H1 (cell line): ENCODE measurements around the gene SLC28A1. TPM values are rescaled to one million over a fixed set of nuclear protein-coding genes. Genes with fewer than 3 reads are reported as not detected.

Experiments
- CTCF ChIA-PET: fragments of 300-600 bp; sonication (Branson Sonifier 250); formaldehyde crosslinking; loops from one replicate; lab custom pipeline; 2021; ENCODE audit not compliant: partially characterized antibody; lab: Charles Lee
- POLR2A ChIA-PET: fragments of 300-600 bp; sonication (Branson Sonifier 250); formaldehyde crosslinking; loops from one replicate; lab custom pipeline; 2021; ENCODE audit warnings: inconsistent platforms; ENCODE audit not compliant: partially characterized antibody; lab: Charles Lee
- DNase-seq, 2 experiments: peaks; one replicate each; pipeline versions ENCODE4 v3.0.0 to v3.0.0-alpha.2; 2010 to 2022; ENCODE audit warnings: low spot score in 2 of 2, low read depth in 1 of 2, mixed read lengths in 1 of 2
- FAIRE-seq: peaks from 2 replicates; lab custom pipeline; 2011; peaks lifted over from hg19 to GRCh38; lab: Jason Lieb, UNC
- H2AFZ ChIP-seq: 2 replicates; pipeline ENCODE4 v1.8.1; 2012; ENCODE audit warnings: low read length, inconsistent platforms
- H2AK5ac ChIP-seq: 2 replicates; pipeline ENCODE4 v1.6.1; 2013; ENCODE audit warnings: low read depth, low read length
- H2BK120ac ChIP-seq: replicated peaks from 2 replicates; pipeline ENCODE3; 2013; ENCODE audit warnings: low read depth, low read length, inconsistent platforms
- H2BK12ac ChIP-seq: 2 replicates; pipeline ENCODE4 v1.6.1; 2013; ENCODE audit warnings: low read depth, low read length
- H2BK15ac ChIP-seq: 2 replicates; pipeline ENCODE4 v1.6.1; 2013; ENCODE audit warnings: low read length
- H2BK20ac ChIP-seq: 2 replicates; pipeline ENCODE4 v1.6.1; 2013; ENCODE audit warnings: low read length
- H2BK5ac ChIP-seq: 2 replicates; pipeline ENCODE4 v1.6.1; 2013; ENCODE audit warnings: low read depth, low read length
- H3K14ac ChIP-seq: 2 replicates; pipeline ENCODE4 v1.6.1; 2013; ENCODE audit warnings: inconsistent platforms; ENCODE audit not compliant: insufficient read length
- H3K18ac ChIP-seq: 2 replicates; pipeline ENCODE4 v1.6.1; 2013; ENCODE audit warnings: low read length; ENCODE audit errors: extremely low read depth
- H3K23ac ChIP-seq: 2 replicates; pipeline ENCODE4 v1.6.1; 2013; ENCODE audit warnings: inconsistent platforms; ENCODE audit not compliant: insufficient read length
- H3K23me2 ChIP-seq: 2 replicates; pipeline ENCODE4 v1.6.1; 2013; ENCODE audit warnings: low read depth, low read length
- H3K27ac ChIP-seq: 2 replicates; pipeline ENCODE4 v1.6.1; 2011; ENCODE audit warnings: low read depth, low read length, inconsistent platforms
- H3K27me3 ChIP-seq, 4 experiments: replicated peaks in 1 of 4; 1 replicate in 1 of 4; 2 replicates in 3 of 4; pipeline versions ENCODE4 v1.6.1 to v1.8.1; 2011 to 2013; ENCODE audit warnings: low read length in 3 of 4, mild to moderate bottlenecking in 3 of 4, inconsistent platforms in 2 of 4, mixed read lengths in 2 of 4, moderate library complexity in 1 of 4; ENCODE audit not compliant: control insufficient read depth in 3 of 4, insufficient read depth in 3 of 4; ENCODE audit errors: extremely low read depth in 1 of 4
- H3K36me3 ChIP-seq, 4 experiments: 2 replicates each; pipeline versions ENCODE4 v1.6.1 to v1.8.1; 2011 to 2013; ENCODE audit warnings: mild to moderate bottlenecking in 4 of 4, low read length in 3 of 4, moderate library complexity in 2 of 4, control low read depth in 1 of 4, inconsistent platforms in 1 of 4; ENCODE audit not compliant: insufficient read depth in 4 of 4, control insufficient read depth in 2 of 4
- H3K4ac ChIP-seq: replicated peaks from 2 replicates; pipeline ENCODE3; 2013; ENCODE audit warnings: low read length, low read depth, mixed read lengths, inconsistent platforms; ENCODE audit not compliant: insufficient read length
- H3K4me1 ChIP-seq, 4 experiments: replicated peaks in 1 of 4; 1 replicate in 1 of 4; 2 replicates in 3 of 4; pipeline versions ENCODE4 v1.6.1 to v1.8.1; 2011 to 2013; ENCODE audit warnings: low read length in 3 of 4, inconsistent platforms in 2 of 4, mixed read lengths in 1 of 4; ENCODE audit not compliant: insufficient read depth in 4 of 4, control insufficient read depth in 3 of 4
- H3K4me2 ChIP-seq, 2 experiments: 2 replicates each; pipeline versions ENCODE4 v1.6.1 to v1.8.1; 2011 to 2013; ENCODE audit warnings: low read depth in 2 of 2, low read length in 2 of 2, control low read depth in 1 of 2, inconsistent platforms in 1 of 2, mild to moderate bottlenecking in 1 of 2; ENCODE audit not compliant: insufficient read depth in 1 of 2
- H3K4me3 ChIP-seq, 4 experiments: fragments of 200-600, 300-600 bp in 1 of 4; sonication (generic), shearing (Covaris generic), sonication (Bioruptor Twin) in 1 of 4; 2 replicates each; pipeline versions ENCODE4 v1.5.1 to v1.8.1; 2011 to 2016; ENCODE audit warnings: low read length in 4 of 4, low read depth in 3 of 4, control low read depth in 2 of 4, inconsistent platforms in 2 of 4, mild to moderate bottlenecking in 2 of 4, mixed read lengths in 1 of 4, moderate library complexity in 1 of 4; ENCODE audit not compliant: insufficient read depth in 2 of 4; ENCODE audit errors: extremely low read depth in 1 of 4
- H3K56ac ChIP-seq: replicated peaks from 2 replicates; pipeline ENCODE3; 2013; ENCODE audit warnings: low read depth, mild to moderate bottlenecking, mixed read lengths, low read length, inconsistent platforms; ENCODE audit not compliant: insufficient read length
- H3K79me1 ChIP-seq: 2 replicates; pipeline ENCODE4 v1.6.1; 2013; ENCODE audit warnings: low read depth, low read length, control low read depth
- H3K79me2 ChIP-seq, 2 experiments: 2 replicates each; pipeline versions ENCODE4 v1.6.1 to v1.8.1; 2012 to 2013; ENCODE audit warnings: low read length in 2 of 2, mild to moderate bottlenecking in 2 of 2, inconsistent platforms in 1 of 2; ENCODE audit not compliant: insufficient read depth in 2 of 2, control insufficient read depth in 1 of 2
- H3K9ac ChIP-seq, 4 experiments: replicated peaks in 1 of 4; 1 replicate in 1 of 4; 2 replicates in 3 of 4; pipeline versions ENCODE4 v1.6.1 to v1.8.1; 2011 to 2013; ENCODE audit warnings: low read depth in 3 of 4, low read length in 3 of 4, control low read depth in 2 of 4, mild to moderate bottlenecking in 2 of 4, moderate library complexity in 2 of 4, inconsistent platforms in 1 of 4; ENCODE audit errors: extremely low read depth in 1 of 4
- H3K9me3 ChIP-seq, 2 experiments: 2 replicates each; pipeline versions ENCODE4 v1.6.1 to v1.8.1; 2012 to 2013; ENCODE audit warnings: mild to moderate bottlenecking in 2 of 2, moderate library complexity in 2 of 2, control low read depth in 1 of 2, inconsistent platforms in 1 of 2, low read depth in 1 of 2, low read length in 1 of 2, mixed read lengths in 1 of 2; ENCODE audit not compliant: insufficient read depth in 2 of 2
- H4K20me1 ChIP-seq, 2 experiments: replicated peaks in 1 of 2; 2 replicates each; pipeline versions ENCODE3 to v1.8.1; 2011 to 2013; ENCODE audit warnings: inconsistent platforms in 2 of 2, low read length in 2 of 2, mild to moderate bottlenecking in 1 of 2; ENCODE audit not compliant: insufficient read depth in 2 of 2, control insufficient read depth in 1 of 2
- H4K5ac ChIP-seq: 2 replicates; pipeline ENCODE4 v1.6.1; 2013; ENCODE audit warnings: low read length, low read depth, mixed read lengths, inconsistent platforms; ENCODE audit not compliant: insufficient read length
- H4K8ac ChIP-seq: 2 replicates; pipeline ENCODE4 v1.8.0; 2013; ENCODE audit warnings: mild to moderate bottlenecking, moderate library complexity, low read length, inconsistent platforms; ENCODE audit not compliant: insufficient read depth; ENCODE audit errors: extremely low read depth
- H4K91ac ChIP-seq: replicated peaks from 2 replicates; pipeline ENCODE3; 2013; ENCODE audit warnings: low read length, mixed read lengths, inconsistent platforms; ENCODE audit not compliant: insufficient read length
- BRCA1 ChIP-seq: IDR thresholded peaks from 2 replicates; pipeline ENCODE4 v1.6.1; 2012; ENCODE audit warnings: low read depth, low read length, improper control_type of control experiment
- HDAC6 ChIP-seq: IDR thresholded peaks from one replicate; pipeline ENCODE4 v1.7.1; 2012; ENCODE audit warnings: low read depth, mild to moderate bottlenecking, inconsistent platforms, low read length, moderate library complexity
- KDM1A ChIP-seq: fragments of 200-600, 300-600 bp; sonication (generic); IDR thresholded peaks from 2 replicates; pipeline ENCODE4 v1.7.1; 2016; ENCODE audit warnings: mild to moderate bottlenecking, low read length, borderline replicate concordance
- PHF8 ChIP-seq: fragments of 200-600 bp; sonication (generic); conservative IDR thresholded peaks from 2 replicates; pipeline ENCODE4 v1.7.1; 2012; ENCODE audit warnings: low read depth, mild to moderate bottlenecking, inconsistent platforms, low read length, moderate library complexity
- POLR2A ChIP-seq, 2 experiments: IDR thresholded peaks; 1 replicate in 1 of 2; 2 replicates in 1 of 2; pipeline ENCODE4 v1.6.1; 2011; ENCODE audit warnings: low read depth in 2 of 2, low read length in 2 of 2, mild to moderate bottlenecking in 2 of 2; ENCODE audit errors: control extremely low read depth in 1 of 2
- RAD21 ChIP-seq, 2 experiments: IDR thresholded peaks in 1 of 2; conservative IDR thresholded peaks in 1 of 2; 2 replicates each; pipeline ENCODE4 v1.6.1; 2011; ENCODE audit warnings: low read depth in 2 of 2, low read length in 2 of 2, improper control_type of control experiment in 1 of 2, inconsistent platforms in 1 of 2, mild to moderate bottlenecking in 1 of 2, moderate library complexity in 1 of 2
- RFX5 ChIP-seq: IDR thresholded peaks from 2 replicates; pipeline ENCODE4 v1.6.1; 2011; ENCODE audit warnings: low read depth, low read length, improper control_type of control experiment, borderline replicate concordance
- SUZ12 ChIP-seq: fragments of 200-600 bp; sonication (generic); IDR thresholded peaks from 2 replicates; pipeline ENCODE4 v1.6.1; 2012; ENCODE audit warnings: mild to moderate bottlenecking, inconsistent platforms, low read length, moderate library complexity, mixed read lengths
- TAF1 ChIP-seq: IDR thresholded peaks from 2 replicates; pipeline ENCODE4 v1.6.1; 2011; ENCODE audit warnings: mild to moderate bottlenecking, low read depth, low read length
- YY1 ChIP-seq: IDR thresholded peaks from 2 replicates; pipeline ENCODE4 v1.6.1; 2011; ENCODE audit warnings: low read depth, mild to moderate bottlenecking, low read length
- WGBS, 2 experiments: shearing (Covaris generic) in 1 of 2; methylation state at CpG; one replicate each; pipeline versions ENCODE4 v1.1.6 to v1.1.7; 2013 to 2015; ENCODE audit warnings: low lambda C conversion rate in 2 of 2, mixed read lengths in 2 of 2, inconsistent platforms in 1 of 2, low coverage in 1 of 2, missing lambda C conversion rate in 1 of 2; ENCODE audit not compliant: insufficient replicate concordance in 2 of 2, insufficient coverage in 1 of 2, insufficient read length in 1 of 2; ENCODE audit errors: extremely low coverage in 1 of 2, missing lambda C conversion rate in 1 of 2; 5-methylcytosine and 5-hydroxymethylcytosine counted together
- polyA plus RNA-seq, 7 experiments: library from polyadenylated mRNA; depleted of rRNA in 3 of 7; stranded (reverse) in 5 of 7; unstranded in 2 of 7; fragments of >200 nt in 5 of 7; fragments of 200-250 nt in 2 of 7; gene quantifications; 1 replicate in 5 of 7; 2 replicates in 1 of 7; 4 replicates in 1 of 7; pipeline versions ENCODE4 v1.2.1 to v1.2.3, GENCODE V29; 2011 to 2013; ENCODE audit warnings: missing spikeins in 2 of 7, mixed read lengths in 2 of 7
- total RNA-seq: library from RNA; stranded (reverse); fragmentation: NEBNext Ultra II Directional; extraction: Animal tissue kit (Norgen Biotek cat#: 25700); gene quantifications from 2 replicates; pipeline ENCODE4 v1.2.1, GENCODE V29; 2021
- TF ChIP-seq, protein P1 (sequence below): IDR thresholded peaks from 2 replicates; pipeline ENCODE4 v1.6.1; 2011; ENCODE audit warnings: low read depth, mild to moderate bottlenecking, low read length; ENCODE audit not compliant: insufficient read depth
- TF ChIP-seq, protein P2 (sequence below): IDR thresholded peaks from 2 replicates; pipeline ENCODE4 v1.6.1; 2012; ENCODE audit warnings: inconsistent platforms

The SLC28A1 gene
- total and polyA plus RNA-seq, 2 of the 8 experiments (the other 6 are each of a cell fraction or from before 2014, with no cell fraction given): 0.09 TPM; not detected in 1

DNA sequence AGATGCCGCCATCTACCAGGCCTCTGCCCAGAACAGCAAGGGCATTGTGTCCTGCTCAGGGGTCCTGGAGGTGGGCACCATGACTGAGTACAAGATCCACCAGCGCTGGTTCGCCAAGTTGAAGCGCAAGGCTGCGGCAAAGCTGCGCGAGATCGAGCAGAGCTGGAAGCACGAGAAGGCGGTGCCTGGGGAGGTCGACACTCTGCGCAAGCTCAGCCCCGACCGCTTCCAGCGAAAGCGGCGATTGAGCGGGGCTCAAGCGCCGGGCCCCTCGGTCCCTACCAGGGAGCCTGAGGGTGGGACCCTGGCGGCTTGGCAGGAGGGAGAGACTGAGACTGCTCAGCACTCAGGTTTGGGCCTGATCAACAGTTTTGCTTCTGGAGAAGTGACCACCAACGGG is 44.7 kb upstream of the SLC28A1 start:
- H3K56ac ChIP-seq: no peak overlapping the region
- CTCF ChIA-PET: interaction anchor here (0.7 to 2.2 kb wide), 8 partner anchors 9 to 114 kb away, joined by 3 to 11 read pairs (median 4); no protein-coding TSS in a partner anchor
- no peak overlapping the region for H4K5ac ChIP-seq
- DNase-seq (no peak), FAIRE-seq (no peak)
- H3K27me3 ChIP-seq: no peaks in the 10 kb centered on the region
- H2BK12ac ChIP-seq: no peak overlapping the region
- no peak overlapping the region for H2AK5ac ChIP-seq
- POLR2A ChIA-PET: interaction anchor here (1.7 kb wide), 1 partner anchor 15 kb away, joined by 3 read pairs; no protein-coding TSS in a partner anchor
- no peak overlapping the region; the same call in 1 of the 2 replicates for H2BK5ac ChIP-seq
- H3K4me1 ChIP-seq: no peaks in the 10 kb centered on the region
- H4K8ac ChIP-seq: no peak overlapping the region
- no peak overlapping the region for H4K91ac ChIP-seq
- no peak overlapping the region for H2BK120ac ChIP-seq
- WGBS, 2 experiments: 92% methylated on average over 12 of the region's 23 CpGs; no CpG with 5 or more reads in 1 of the 2 experiments
- no peak overlapping the region for H3K4me2 ChIP-seq
- no peak overlapping the region for H2AFZ ChIP-seq
- no peak overlapping the region for H3K23ac ChIP-seq
- H3K23me2 ChIP-seq: no peaks in the 10 kb centered on the region
- no peak overlapping the region for H2BK15ac ChIP-seq
- H3K4me3 ChIP-seq: no peak overlapping the region
- H3K79me1 ChIP-seq: no peaks in the 10 kb centered on the region
- H4K20me1 ChIP-seq: no peaks in the 10 kb centered on the region
- no peak overlapping the region for H3K27ac ChIP-seq
- no peak overlapping the region for H3K9ac ChIP-seq
- no peak overlapping the region for H3K18ac ChIP-seq
- no peak overlapping the region for H3K4ac ChIP-seq
- no peak overlapping the region for H3K14ac ChIP-seq
- no peaks in the 10 kb centered on the region for H3K36me3 ChIP-seq
- H3K9me3 ChIP-seq: no peaks in the 10 kb centered on the region
- no peaks in the 10 kb centered on the region for H3K79me2 ChIP-seq
- no peak overlapping the region for H2BK20ac ChIP-seq
- TF ChIP-seq KDM1A: no peak
- no peak for TF ChIP-seq BRCA1
- TF ChIP-seq RAD21 (IDR thresholded peaks at IDR 0.05 in 1 of 2, conservative IDR thresholded peaks at IDR 0.05 in 1 of 2; ENCODE audit: low read depth in 2 of 2, low read length in 2 of 2): no peak
- TF ChIP-seq POLR2A (IDR thresholded peaks at IDR 0.05; ENCODE audit: control extremely low read depth in 1 of 2, low read depth in 2 of 2, low read length in 2 of 2): no peak
- no peak for TF ChIP-seq PHF8
- no peak for TF ChIP-seq HDAC6
- TF ChIP-seq SUZ12: no peak
- TF ChIP-seq YY1: no peak
- TF ChIP-seq RFX5: no peak
- TF ChIP-seq TAF1: no peak
- TF ChIP-seq, protein P1, sequence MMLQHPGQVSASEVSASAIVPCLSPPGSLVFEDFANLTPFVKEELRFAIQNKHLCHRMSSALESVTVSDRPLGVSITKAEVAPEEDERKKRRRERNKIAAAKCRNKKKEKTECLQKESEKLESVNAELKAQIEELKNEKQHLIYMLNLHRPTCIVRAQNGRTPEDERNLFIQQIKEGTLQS: no peak
- TF ChIP-seq, protein P2, sequence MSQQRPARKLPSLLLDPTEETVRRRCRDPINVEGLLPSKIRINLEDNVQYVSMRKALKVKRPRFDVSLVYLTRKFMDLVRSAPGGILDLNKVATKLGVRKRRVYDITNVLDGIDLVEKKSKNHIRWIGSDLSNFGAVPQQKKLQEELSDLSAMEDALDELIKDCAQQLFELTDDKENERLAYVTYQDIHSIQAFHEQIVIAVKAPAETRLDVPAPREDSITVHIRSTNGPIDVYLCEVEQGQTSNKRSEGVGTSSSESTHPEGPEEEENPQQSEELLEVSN: no peak
